Activated naive CD4-positive, alpha-beta T cell treated with anti-CD3 and anti-CD28 coated beads, Interleukin-2, amount 50 U/mL, for 72 hours (primary cell): ENCODE measurements around the gene RTN4R. TPM values are rescaled to one million over a fixed set of nuclear protein-coding genes. Genes with fewer than 3 reads are reported as not detected.

ENCODE experiments used
- ATAC-seq, 2 donors: fragments of 150-1000 bp; cut with Tn5 transposase; 2 replicates each; pipeline ENCODE4 v1.10.0; 2021; ENCODE audit warnings: mild to moderate bottlenecking in 2 of 2, moderate library complexity in 2 of 2
- DNase-seq, 2 donors: peaks; one replicate each; pipeline ENCODE4 v3.0.0; 2021 to 2022; ENCODE audit warnings: low spot score in 2 of 2
- H3K27ac Mint-ChIP-seq, 2 donors: one replicate each; pipeline ENCODE4 v1.8.0; 2022; ENCODE audit warnings: mild to moderate bottlenecking in 2 of 2, mixed read lengths in 2 of 2
- H3K36me3 Mint-ChIP-seq, 2 donors: one replicate each; pipeline ENCODE4 v1.8.0; 2022; ENCODE audit warnings: mixed read lengths in 2 of 2
- H3K9me3 Mint-ChIP-seq, 2 donors: one replicate each; pipeline ENCODE4 v1.8.0; 2022; ENCODE audit warnings: mixed read lengths in 2 of 2
- total RNA-seq, 2 donors: library from RNA; stranded (reverse); gene quantifications; one replicate each; pipeline ENCODE4 v1.2.3, GENCODE V29; 2022

Gene RTN4R
- total RNA-seq, 2 donors from 2014 or later = 1.1 to 2.2 TPM

GRCh38 chr22:20256551-20257211 is 11.4 kb downstream of the RTN4R start:
- Mint-ChIP-seq H3K36me3 (no peaks in the 10 kb centered on the region), H3K27ac (no peak overlapping the region), H3K9me3 (no peaks in the 10 kb centered on the region)
- DNase-seq = no peak
- no peak for ATAC-seq

- Mint-ChIP-seq H3K27ac (no peak overlapping the region), H3K9me3 (no peaks in the 10 kb centered on the region), H3K36me3 (no peaks in the 10 kb centered on the region)
- DNase-seq = no peak
- no peak for ATAC-seq
Measured at GRCh38 chr22:20256027-20256426, 12.1 kb downstream of the RTN4R start.

DNA sequence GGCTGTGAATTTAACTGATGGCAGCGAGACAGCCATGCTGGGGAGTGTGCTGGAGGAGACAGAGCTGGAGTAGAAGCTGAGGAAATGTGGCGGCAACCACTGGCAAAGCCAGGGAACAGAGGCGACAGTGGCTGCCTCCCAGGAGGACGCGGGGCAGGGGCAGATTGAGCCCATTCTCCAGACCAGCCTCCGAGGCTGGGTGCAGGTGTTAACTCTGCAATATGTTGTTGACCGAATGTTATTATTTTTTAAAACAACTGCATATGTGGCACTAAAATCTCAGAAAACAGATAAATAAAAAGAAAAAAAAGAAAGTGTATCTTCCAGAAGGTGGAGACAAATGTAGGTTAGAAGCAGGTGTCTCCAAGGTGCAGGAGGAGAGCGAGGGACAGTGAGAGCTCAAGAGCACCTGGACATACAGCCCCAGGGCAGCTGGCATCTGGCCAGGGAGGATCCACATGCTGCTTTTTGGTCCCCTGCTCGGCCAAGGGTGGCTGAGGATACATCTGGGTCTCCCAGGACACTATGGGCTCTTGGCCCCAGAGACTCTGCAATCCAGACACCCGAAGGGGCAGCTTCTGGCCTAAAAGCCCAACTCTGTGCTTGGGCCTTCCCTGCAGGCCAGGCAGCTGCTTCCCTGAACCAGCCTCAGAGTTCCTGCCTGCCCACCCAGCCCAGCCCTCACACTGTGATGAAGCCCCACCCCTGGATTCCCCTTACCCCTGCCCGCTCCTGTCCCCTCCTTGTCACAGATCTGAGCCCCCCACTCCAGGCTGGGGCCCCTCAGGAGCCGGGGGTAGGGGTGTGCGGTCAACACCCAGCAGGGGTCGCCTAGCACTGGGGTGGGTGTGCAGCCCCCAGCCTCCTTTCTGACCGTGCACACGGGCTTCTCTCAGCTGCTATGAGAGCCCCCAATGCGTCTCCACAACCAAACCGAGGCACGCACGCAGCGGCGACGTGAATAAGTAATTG is 12.9 kb downstream of the RTN4R start:
- Mint-ChIP-seq H3K9me3 (no peaks in the 10 kb centered on the region), H3K36me3 (no peaks in the 10 kb centered on the region), H3K27ac (peak overlapping the region; percentile 5 to 40)
- no peak for ATAC-seq
- DNase-seq = no peak

DNA sequence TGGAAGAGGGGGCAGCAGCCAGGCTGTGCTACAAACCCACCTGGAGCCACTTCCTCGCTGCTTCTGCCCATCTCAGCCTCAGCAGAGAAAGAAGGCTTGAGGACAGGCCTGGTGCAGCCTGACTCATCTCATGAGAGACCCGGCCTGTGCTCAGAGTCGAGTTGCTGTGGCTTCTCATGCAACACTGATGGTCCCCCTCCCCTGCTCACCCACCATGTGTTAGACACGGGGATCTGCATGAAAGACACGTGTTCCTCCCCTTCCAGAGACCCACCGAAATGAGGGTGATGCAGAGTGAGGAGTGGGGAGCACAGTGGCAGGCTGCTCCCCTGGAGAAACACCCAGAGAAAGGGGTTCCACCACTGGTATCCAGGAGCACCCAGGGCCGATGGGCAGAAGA is 15.0 kb downstream of the RTN4R start:
- ATAC-seq = no peak
- Mint-ChIP-seq H3K36me3 (no peaks in the 10 kb centered on the region), H3K9me3 (no peaks in the 10 kb centered on the region), H3K27ac (no peak overlapping the region)
- no peak for DNase-seq

DNA sequence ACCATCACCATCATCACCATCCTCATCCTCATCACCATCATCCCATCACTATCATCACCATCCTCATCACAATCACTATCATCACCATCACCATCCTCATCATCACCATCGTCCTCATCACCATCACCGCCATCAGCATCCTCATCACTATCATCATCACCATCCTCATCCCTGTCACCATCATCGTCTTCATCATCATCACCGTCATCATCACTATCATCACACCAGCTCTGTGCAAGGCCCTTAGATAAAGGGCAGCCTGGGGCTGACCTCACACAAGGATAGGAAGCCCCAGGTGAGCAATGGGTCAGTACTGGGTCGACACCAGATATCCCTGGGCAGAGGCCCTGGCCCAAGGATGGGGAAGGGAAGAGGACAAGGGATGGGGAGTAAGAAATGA is 16.1 kb downstream of the RTN4R start:
- no peaks in the 10 kb centered on the region for H3K9me3 Mint-ChIP-seq
- no peak for DNase-seq
- no peaks in the 10 kb centered on the region for H3K36me3 Mint-ChIP-seq
- ATAC-seq = no peak
- no peak overlapping the region for H3K27ac Mint-ChIP-seq

- ATAC-seq = no peak
- H3K9me3 Mint-ChIP-seq = no peaks in the 10 kb centered on the region
- H3K27ac Mint-ChIP-seq = no peak overlapping the region
Measured at GRCh38 chr22:20251491-20251890, 16.6 kb downstream of the RTN4R start.

DNA sequence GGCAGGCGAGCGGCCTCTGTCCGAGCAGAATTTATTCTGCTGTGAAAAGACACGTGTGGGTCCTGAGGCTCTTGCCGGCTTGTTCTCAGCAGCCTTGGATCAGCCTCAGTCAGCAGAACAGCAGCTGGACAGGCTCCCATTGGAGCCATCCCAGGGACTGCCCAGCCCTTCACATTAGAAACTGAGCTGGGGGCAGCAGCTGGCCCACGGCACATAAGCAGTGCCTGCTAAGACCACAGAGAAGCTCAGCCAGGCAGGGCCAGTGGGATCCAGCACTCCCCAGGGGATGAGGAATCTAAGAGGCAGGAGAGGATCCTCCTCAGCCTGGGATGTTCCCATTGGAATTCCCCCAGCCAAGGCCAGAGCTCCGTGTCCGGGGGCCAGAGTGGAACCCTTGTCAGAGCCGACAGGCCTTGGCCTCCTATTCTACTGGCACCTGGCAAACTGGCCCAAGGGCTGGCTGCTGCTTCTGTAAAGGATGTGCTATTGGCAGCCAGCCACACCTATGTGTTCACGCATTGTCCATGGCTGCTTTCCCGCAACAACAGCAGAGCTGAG is 18.2 kb downstream of the RTN4R start:
- no peak for DNase-seq
- Mint-ChIP-seq H3K27ac (no peak overlapping the region), H3K36me3 (no peaks in the 10 kb centered on the region), H3K9me3 (no peaks in the 10 kb centered on the region)
- no peak for ATAC-seq

More at GRCh38 chr22:20251491-20251890, 16.6 kb downstream of the RTN4R start:
- H3K36me3 Mint-ChIP-seq = no peaks in the 10 kb centered on the region
- DNase-seq = no peak

GRCh38 chr22:20248461-20248978 is 19.6 kb downstream of the RTN4R start:
- ATAC-seq (no peak), DNase-seq (no peak)
- no peaks in the 10 kb centered on the region for H3K36me3 Mint-ChIP-seq
- no peaks in the 10 kb centered on the region for H3K9me3 Mint-ChIP-seq
- no peak overlapping the region for H3K27ac Mint-ChIP-seq

GRCh38 chr22:20247608-20248171 is 20.4 kb downstream of the RTN4R start:
- H3K36me3 Mint-ChIP-seq = no peaks in the 10 kb centered on the region

DNA sequence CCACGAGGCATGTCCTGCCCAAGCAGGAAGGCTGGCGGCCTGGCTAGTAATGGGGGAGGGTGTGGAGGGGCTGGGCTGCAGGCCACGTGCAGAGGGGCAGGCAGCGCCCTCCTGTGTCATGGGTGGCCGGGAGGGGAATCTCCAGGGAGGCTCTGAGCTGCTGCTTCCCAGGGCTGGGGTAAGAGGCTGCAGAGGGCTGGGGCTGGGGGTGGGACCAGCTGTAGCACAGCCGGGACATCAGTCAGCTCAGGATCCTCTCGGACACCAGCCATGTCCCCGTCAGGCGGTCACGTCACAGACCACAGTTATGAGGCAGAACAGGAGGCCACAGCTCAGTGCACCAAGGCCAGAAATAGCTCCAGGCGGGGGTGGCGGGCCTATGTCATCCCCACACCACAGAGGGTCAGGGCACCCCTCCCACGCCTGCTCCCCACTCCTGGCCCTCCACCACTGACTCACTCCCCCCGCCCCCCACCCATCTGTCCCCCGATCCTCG is 21.1 kb downstream of the RTN4R start:
- no peak overlapping the region for H3K27ac Mint-ChIP-seq
- DNase-seq (no peak), ATAC-seq (no peak)
- no peaks in the 10 kb centered on the region for H3K36me3 Mint-ChIP-seq
- H3K9me3 Mint-ChIP-seq = no peaks in the 10 kb centered on the region

More at GRCh38 chr22:20247608-20248171, 20.4 kb downstream of the RTN4R start:
- ATAC-seq = no peak
- Mint-ChIP-seq H3K9me3 (no peaks in the 10 kb centered on the region), H3K27ac (no peak overlapping the region)
- DNase-seq = no peak

- ATAC-seq = no peak
- DNase-seq = no peak
- Mint-ChIP-seq H3K9me3 (no peaks in the 10 kb centered on the region), H3K27ac (no peak overlapping the region), H3K36me3 (no peaks in the 10 kb centered on the region)
Measured at GRCh38 chr22:20246368-20247009, 21.6 kb downstream of the RTN4R start.

GRCh38 chr22:20245577-20246367 is 22.3 kb downstream of the RTN4R start:
- no peaks in the 10 kb centered on the region for H3K36me3 Mint-ChIP-seq
- DNase-seq (no peak), ATAC-seq (no peak)
- peak overlapping the region; percentile 73 to 80 for H3K27ac Mint-ChIP-seq
- no peaks in the 10 kb centered on the region for H3K9me3 Mint-ChIP-seq

DNA sequence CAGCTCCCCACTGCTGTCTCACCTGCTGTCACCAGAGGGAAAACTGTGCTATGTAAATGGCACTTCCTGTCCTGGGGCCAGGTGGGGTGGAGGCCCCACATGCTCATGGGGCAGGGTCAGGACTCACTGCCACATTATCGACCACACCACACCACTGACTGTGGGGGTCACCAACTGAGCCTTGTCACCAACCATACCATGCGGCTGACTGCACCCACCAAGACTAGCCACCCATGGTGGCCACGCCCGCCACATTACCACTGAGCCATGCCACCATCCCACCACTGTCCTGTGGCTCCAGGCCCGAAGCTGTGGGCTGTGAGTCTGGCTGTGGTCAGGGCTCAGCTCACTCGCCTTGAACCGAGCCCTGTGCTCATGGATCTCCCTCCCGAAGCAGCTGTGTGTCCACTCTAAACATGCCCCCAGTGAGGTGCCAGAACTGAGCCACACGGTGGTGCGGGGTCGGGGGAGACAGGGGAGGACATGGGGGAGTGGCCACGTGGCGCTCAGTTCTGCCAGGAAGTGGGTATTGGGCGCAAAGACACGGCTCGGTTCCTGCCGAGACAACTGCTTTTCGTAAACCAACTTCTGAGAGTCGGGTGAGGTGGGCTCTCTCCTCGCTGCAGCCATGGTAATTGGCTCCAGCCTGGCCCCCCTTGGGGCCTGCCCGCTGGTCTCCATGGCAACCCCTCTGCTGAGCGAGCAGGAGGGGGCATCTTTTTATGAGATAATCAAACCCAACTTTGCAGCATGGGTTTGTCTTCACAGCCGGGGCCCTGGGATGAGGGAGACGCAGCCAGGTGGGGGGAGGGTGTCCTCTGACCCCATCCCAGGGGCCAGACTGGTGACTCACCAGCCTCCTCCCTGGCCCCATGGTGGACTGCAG is 23.2 kb downstream of the RTN4R start:
- Mint-ChIP-seq H3K36me3 (no peaks in the 10 kb centered on the region), H3K27ac (peak overlapping the region; percentile 80 to 88), H3K9me3 (no peaks in the 10 kb centered on the region)
- DNase-seq (no peak), ATAC-seq (peak in 1 of 2 donors; percentile 61)

DNA sequence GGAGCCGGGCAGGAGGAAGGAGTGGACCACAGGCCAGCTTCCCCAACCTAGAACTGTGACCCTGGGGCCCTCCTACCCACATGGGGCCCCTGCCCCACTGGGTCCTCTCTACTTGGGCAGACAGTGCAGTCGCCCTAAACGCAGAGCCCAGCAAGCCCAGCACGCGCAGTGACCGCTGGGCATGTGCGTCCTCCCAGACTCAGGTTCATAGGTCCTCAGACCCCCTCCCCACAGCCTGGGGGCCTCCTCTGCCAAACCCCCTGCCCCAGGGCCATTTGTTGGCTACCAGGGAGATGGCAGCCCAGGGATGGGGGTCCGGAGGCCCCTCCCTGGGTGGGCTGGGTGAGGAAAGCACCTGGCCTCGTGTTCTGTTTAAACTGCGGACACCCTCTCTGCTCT is 23.9 kb downstream of the RTN4R start:
- no peak for ATAC-seq

More for the DNA sequence above, 23.9 kb downstream of the RTN4R start:
- DNase-seq = no peak
- H3K36me3 Mint-ChIP-seq = no peaks in the 10 kb centered on the region
- no peaks in the 10 kb centered on the region for H3K9me3 Mint-ChIP-seq
- H3K27ac Mint-ChIP-seq = peak overlapping the region; percentile 80 to 88
